Adipocyte (in vitro differentiated cells): ENCODE data around the gene PROCR.
A peak's percentile ranks its signal among the peaks of the same experiment; 100 is the strongest.
"Not testable (repeated sequence)": the region's sequence is repeated elsewhere in the genome, so short reads cannot be mapped to it uniquely, and the experiment has no call there.

Experiments used
- DNase-seq: peaks from one replicate; pipeline ENCODE4 v3.0.0-alpha.2; 2015; ENCODE audit warnings: low read depth
- H3K27me3 ChIP-seq: replicated peaks from 2 replicates; pipeline ENCODE4 v1.7.0; 2013; ENCODE audit warnings: mild to moderate bottlenecking, low read length, moderate library complexity; ENCODE audit not compliant: control insufficient read depth, insufficient read depth
- H3K36me3 ChIP-seq: 2 replicates; pipeline ENCODE4 v1.7.0; 2013; ENCODE audit warnings: low read length, mild to moderate bottlenecking, moderate library complexity; ENCODE audit not compliant: control insufficient read depth, insufficient read depth, severe bottlenecking
- H3K4me1 ChIP-seq: 2 replicates; pipeline ENCODE4 v1.7.0; 2013; ENCODE audit warnings: mild to moderate bottlenecking, low read length, moderate library complexity; ENCODE audit not compliant: control insufficient read depth, insufficient read depth
- H3K4me3 ChIP-seq: 2 replicates; pipeline ENCODE4 v1.7.0; 2013; ENCODE audit warnings: mild to moderate bottlenecking, low read length, moderate library complexity
- H3K9ac ChIP-seq: 2 replicates; pipeline ENCODE4 v1.7.0; 2013; ENCODE audit warnings: mild to moderate bottlenecking, low read length, moderate library complexity
- H3K9me3 ChIP-seq: 2 replicates; pipeline ENCODE4 v1.7.0; 2013; ENCODE audit warnings: mild to moderate bottlenecking, low read length, moderate library complexity; ENCODE audit not compliant: control insufficient read depth

PROCR gene

DNA sequence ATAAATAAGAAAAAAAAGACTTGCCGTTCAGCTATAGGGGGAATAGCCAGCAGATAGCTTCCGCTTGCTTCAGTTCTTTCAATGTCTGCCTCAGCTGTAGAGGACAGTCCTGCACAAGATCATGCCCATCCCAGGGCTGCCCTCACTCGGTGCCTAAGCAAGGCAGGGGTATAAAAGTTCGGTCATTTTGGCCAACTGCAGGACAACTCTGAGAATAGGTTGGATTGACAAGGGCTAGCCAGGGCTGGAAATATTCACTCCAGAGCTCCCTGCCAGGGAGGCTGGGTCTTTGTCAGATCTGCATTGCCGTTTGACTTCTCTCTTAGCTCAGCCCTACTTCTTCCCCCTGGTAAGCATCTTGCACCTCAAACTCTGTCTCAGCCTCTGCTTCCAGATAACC, 8.4 kb downstream of the PROCR start:
- no peak overlapping the region for H3K9ac ChIP-seq
- H3K4me3 ChIP-seq, result no peak overlapping the region
- H3K27me3 ChIP-seq, result no peaks in the 10 kb centered on the region
- no peak for DNase-seq
- H3K36me3 ChIP-seq, result peaks cover 28% of the 10 kb centered on the region
- no peaks in the 10 kb centered on the region for H3K4me1 ChIP-seq
- H3K9me3 ChIP-seq, result no peaks in the 10 kb centered on the region

- Histone ChIP-seq H3K36me3 (peaks cover 19% of the 10 kb centered on the region), H3K9me3 (no peaks in the 10 kb centered on the region), H3K4me3 (no peak overlapping the region), H3K4me1 (no peaks in the 10 kb centered on the region), H3K9ac (no peak overlapping the region), H3K27me3 (no peaks in the 10 kb centered on the region)
- no peak for DNase-seq
Observed at GRCh38 chr20:35181731-35182130, 9.9 kb downstream of the PROCR start.

GRCh38 chr20:35186691-35187289, 14.9 kb downstream of the PROCR start:
- not testable (repeated sequence) for DNase-seq

DNA sequence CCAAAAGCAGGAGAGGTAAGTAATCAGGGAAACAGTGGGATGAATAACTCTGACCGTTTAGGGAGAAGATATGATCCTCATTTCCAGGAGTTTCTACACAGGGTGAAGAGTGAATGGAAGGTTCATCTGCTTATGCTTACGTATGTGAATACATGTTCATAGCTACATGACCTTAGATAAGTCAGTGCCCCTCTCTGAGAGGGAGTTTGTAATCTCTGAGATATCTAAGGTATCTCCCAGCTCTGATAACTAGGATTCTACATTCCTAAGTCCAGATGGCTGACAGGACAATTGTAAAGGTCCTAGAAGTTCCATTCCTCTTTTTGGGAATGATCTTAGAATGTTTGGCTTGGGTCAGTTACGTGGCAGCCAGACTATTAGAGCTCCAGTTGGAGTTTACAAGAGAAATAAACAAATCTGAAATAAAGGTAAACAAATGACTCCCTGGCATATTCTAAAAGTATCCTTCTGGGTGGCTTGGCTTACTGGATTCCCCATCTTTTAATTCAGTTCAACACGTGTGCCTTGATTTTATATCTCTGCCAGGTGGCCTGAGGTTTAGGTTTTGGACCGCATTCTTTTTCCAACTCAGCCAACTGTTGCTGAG, 15.8 kb downstream of the PROCR start:
- DNase-seq, result no peak
- H3K36me3 ChIP-seq, result no peaks in the 10 kb centered on the region
- H3K4me1 ChIP-seq, result no peaks in the 10 kb centered on the region
- no peaks in the 10 kb centered on the region for H3K27me3 ChIP-seq
- no peak overlapping the region for H3K9ac ChIP-seq
- H3K9me3 ChIP-seq, result no peaks in the 10 kb centered on the region
- H3K4me3 ChIP-seq, result no peak overlapping the region

More at GRCh38 chr20:35186691-35187289, 14.9 kb downstream of the PROCR start:
- H3K27me3 ChIP-seq, H3K9ac ChIP-seq, H3K36me3 ChIP-seq, H3K4me3 ChIP-seq, H3K9me3 ChIP-seq, H3K4me1 ChIP-seq: not testable (repeated sequence)

GRCh38 chr20:35189223-35189622, 17.4 kb downstream of the PROCR start:
- not testable (repeated sequence) for DNase-seq, H3K9ac ChIP-seq, H3K4me3 ChIP-seq, H3K4me1 ChIP-seq, H3K36me3 ChIP-seq, H3K9me3 ChIP-seq, H3K27me3 ChIP-seq

DNA sequence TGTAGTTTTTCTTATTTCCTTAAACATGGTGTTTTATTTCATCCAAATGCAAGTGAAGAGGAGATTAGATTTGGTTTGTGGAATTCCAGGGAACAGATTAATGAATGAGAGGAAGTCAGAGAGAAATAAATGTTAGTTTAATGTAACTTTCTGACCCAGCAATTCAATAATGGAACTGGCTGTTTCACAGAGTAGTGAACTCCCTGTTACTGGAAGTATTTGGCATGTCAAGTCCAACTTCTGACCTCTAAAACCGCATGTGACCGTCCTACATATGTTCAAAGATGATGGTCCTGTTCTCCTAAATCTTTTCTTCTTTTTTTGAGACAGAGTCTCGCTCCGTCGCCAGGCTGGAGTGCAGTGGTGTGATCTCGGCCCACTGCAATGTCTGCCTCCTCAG, 18.7 kb downstream of the PROCR start:
- H3K4me1 ChIP-seq, result no peaks in the 10 kb centered on the region
- DNase-seq, result no peak
- no peaks in the 10 kb centered on the region for H3K36me3 ChIP-seq
- no peak overlapping the region for H3K4me3 ChIP-seq
- no peaks in the 10 kb centered on the region for H3K27me3 ChIP-seq
- no peak overlapping the region for H3K9ac ChIP-seq
- peaks cover 4% of the 10 kb centered on the region for H3K9me3 ChIP-seq

DNA sequence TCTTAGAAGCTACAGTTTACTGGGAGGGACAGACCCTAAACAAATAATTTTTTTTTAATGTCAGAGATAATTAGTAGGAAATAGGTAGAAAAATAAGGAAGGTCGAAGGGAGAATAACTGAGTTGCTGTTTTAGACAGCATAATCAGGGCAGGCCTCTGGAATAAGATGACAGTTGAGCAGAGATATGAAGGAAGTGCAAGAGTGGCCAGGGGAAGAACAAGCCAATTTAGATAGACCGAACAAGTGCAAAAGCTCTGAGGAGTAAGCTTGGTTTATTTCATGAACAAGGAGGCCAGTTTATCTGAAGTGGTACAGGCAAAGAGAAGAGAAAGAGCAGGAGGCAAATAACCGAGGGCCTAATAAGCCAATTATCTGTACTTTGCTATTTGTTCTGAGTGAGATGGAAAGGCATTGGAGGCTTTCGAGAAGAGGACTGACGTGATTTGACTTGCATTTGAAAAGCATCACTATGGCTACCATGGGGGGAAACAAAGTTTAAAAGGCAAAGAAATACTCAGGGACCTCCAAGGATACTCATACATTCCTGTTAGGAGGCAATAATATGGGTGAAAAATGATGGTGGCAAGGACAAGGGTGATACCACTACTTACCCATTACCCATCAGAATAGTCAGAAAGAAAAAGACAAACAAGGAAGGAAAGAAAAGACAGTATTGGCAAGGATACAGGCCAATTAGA, 19.7 kb downstream of the PROCR start:
- no peaks in the 10 kb centered on the region for H3K36me3 ChIP-seq
- DNase-seq, result no peak

DNA sequence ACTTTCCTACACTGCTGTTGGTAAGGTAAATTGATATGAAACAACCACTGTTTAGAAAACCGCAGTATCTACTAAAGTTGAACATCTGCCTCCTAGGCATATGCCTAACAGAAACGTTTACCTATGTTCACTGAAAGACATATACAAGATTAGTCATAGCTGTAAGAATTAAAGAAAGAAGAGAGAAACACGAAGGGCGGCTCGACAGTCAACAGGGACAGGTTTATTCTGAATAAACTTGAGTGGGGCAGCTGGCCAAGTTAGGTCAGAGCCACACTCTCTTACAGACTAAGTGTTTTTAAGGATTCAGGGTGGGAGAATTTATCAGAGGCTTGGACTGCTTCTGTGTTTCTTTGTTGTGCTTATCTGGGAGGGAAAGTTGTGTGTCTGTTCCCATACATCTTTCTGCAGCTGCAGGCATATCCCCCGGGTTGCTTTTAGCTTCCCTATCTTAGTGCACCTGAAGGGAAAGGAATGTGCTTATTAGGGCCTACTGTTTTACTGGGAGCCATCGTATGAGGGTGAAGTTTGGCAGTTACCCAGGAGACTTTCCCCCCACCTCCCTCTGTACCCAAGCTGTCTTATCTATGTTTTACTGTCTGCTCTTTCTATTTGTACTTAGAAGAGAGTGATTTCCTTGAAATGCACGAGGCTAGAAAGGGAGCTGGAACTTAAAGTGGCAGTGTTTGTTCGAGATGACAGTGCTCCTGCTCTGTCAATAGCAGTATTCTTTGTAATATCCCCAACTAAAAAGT, 20.4 kb downstream of the PROCR start:
- Histone ChIP-seq H3K9me3 (peaks cover 19% of the 10 kb centered on the region), H3K36me3 (no peaks in the 10 kb centered on the region), H3K9ac (no peak overlapping the region), H3K4me3 (no peak overlapping the region), H3K4me1 (no peaks in the 10 kb centered on the region), H3K27me3 (no peaks in the 10 kb centered on the region)
- no peak for DNase-seq

More for the DNA sequence above, 19.7 kb downstream of the PROCR start:
- Histone ChIP-seq H3K9ac (no peak overlapping the region), H3K9me3 (peaks cover 11% of the 10 kb centered on the region), H3K4me3 (no peak overlapping the region), H3K27me3 (no peaks in the 10 kb centered on the region), H3K4me1 (no peaks in the 10 kb centered on the region)

GRCh38 chr20:35193031-35193791, 21.3 kb downstream of the PROCR start:
- H3K27me3 ChIP-seq, H3K4me1 ChIP-seq, H3K36me3 ChIP-seq, DNase-seq, H3K9ac ChIP-seq, H3K4me3 ChIP-seq: not testable (repeated sequence)
- H3K9me3 ChIP-seq, result peaks cover 19% of the 10 kb centered on the region

GRCh38 chr20:35196313-35196712, 24.4 kb downstream of the PROCR start:
- Histone ChIP-seq H3K36me3 (no peaks in the 10 kb centered on the region), H3K4me3 (peak overlapping the region; percentile 24), H3K27me3 (no peaks in the 10 kb centered on the region), H3K4me1 (peaks cover 5% of the 10 kb centered on the region), H3K9me3 (peaks cover 25% of the 10 kb centered on the region), H3K9ac (no peak overlapping the region)
- DNase-seq, result peak; percentile 3

DNA sequence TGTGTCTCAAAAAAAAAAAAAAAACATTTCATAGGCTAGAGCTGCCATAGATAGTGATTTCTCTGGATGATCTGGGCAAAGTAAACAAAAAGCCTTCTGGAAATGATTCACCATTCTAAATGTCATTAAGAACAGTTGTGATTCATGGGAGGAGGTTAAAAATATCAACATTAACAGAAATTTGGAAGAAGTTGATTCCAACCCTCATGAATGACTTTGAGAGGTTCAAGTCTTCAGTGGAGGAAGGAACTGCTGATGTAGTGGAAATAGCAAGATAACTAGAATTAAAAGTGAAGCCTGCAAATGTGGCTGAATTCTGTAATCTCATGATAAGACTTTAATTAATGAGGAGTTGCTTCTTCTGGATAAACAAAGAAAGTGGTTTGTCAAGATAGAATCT, 27.9 kb downstream of the PROCR start:
- Histone ChIP-seq H3K4me3 (no peak overlapping the region), H3K27me3 (no peaks in the 10 kb centered on the region), H3K9me3 (peaks cover 27% of the 10 kb centered on the region), H3K9ac (no peak overlapping the region), H3K36me3 (no peaks in the 10 kb centered on the region), H3K4me1 (peaks cover 5% of the 10 kb centered on the region)
- no peak for DNase-seq
